Neural cell (in vitro differentiated cells): Measurements from ENCODE around the gene FLII. TPM values are rescaled to one million over a fixed set of nuclear protein-coding genes. Genes with fewer than 3 reads are reported as not detected.

ENCODE experiments used
- H2AFZ ChIP-seq: fragments of 200-600, 300-800 bp; sonication (generic), shearing (Covaris generic); 2 replicates; pipeline ENCODE4 v1.6.0; 2014; ENCODE audit warnings: low read depth, mild to moderate bottlenecking, antibody characterized with exemption, low read length, moderate library complexity
- H3F3A ChIP-seq: fragments of 200-600 bp; shearing (Covaris generic); 2 replicates; pipeline ENCODE4 v1.6.1; 2016; ENCODE audit warnings: mild to moderate bottlenecking, moderate library complexity, mixed read lengths, antibody characterized with exemption, low read length; ENCODE audit not compliant: insufficient read depth, poor library complexity, severe bottlenecking
- H3K27ac ChIP-seq: fragments of 200-600, 300-800 bp; sonication (generic), shearing (Covaris generic); 2 replicates; pipeline ENCODE4 v1.5.1; 2014; ENCODE audit warnings: mild to moderate bottlenecking, low read length, moderate library complexity
- H3K27me3 ChIP-seq: fragments of 300-800, 200-600 bp; sonication (generic), shearing (Covaris generic); 2 replicates; pipeline ENCODE4 v1.6.0; 2014; ENCODE audit warnings: mild to moderate bottlenecking, low read depth, low read length, moderate library complexity; ENCODE audit not compliant: insufficient read depth
- H3K36me3 ChIP-seq: fragments of 300-800, 200-600 bp; sonication (generic), shearing (Covaris generic); 2 replicates; pipeline ENCODE4 v1.5.1; 2014; ENCODE audit warnings: mild to moderate bottlenecking, antibody characterized with exemption, low read length, moderate library complexity; ENCODE audit not compliant: insufficient read depth
- H3K4me2 ChIP-seq: fragments of 300-800, 200-600 bp; sonication (generic), shearing (Covaris generic); 2 replicates; pipeline ENCODE4 v1.6.0; 2014; ENCODE audit warnings: mild to moderate bottlenecking, low read length
- H3K4me3 ChIP-seq: fragments of 300-800, 200-600 bp; sonication (generic), shearing (Covaris generic); 2 replicates; pipeline ENCODE4 v1.5.1; 2014; ENCODE audit warnings: mild to moderate bottlenecking, low read length, moderate library complexity
- H3K79me2 ChIP-seq: fragments of 200-600 bp; shearing (Covaris generic); replicated peaks from 2 replicates; pipeline ENCODE4 v1.6.0; 2014; ENCODE audit warnings: mild to moderate bottlenecking, low read length, moderate library complexity; ENCODE audit not compliant: insufficient read depth
- H3K9ac ChIP-seq: fragments of 300-800, 200-600 bp; sonication (generic), shearing (Covaris generic); 2 replicates; pipeline ENCODE4 v1.6.1; 2016; ENCODE audit warnings: mild to moderate bottlenecking, low read length, mixed read lengths
- H3K9me2 ChIP-seq: fragments of 200-600 bp; shearing (Covaris generic); 2 replicates; pipeline ENCODE4 v1.6.1; 2016; ENCODE audit warnings: mild to moderate bottlenecking, low read length, mixed read lengths; ENCODE audit not compliant: insufficient read depth
- H3K9me3 ChIP-seq: fragments of 200-600, 300-800 bp; sonication (generic), shearing (Covaris generic); 2 replicates; pipeline ENCODE4 v1.6.1; 2016; ENCODE audit warnings: mild to moderate bottlenecking, mixed run types, low read length, moderate library complexity, mixed read lengths
- H4K20me1 ChIP-seq: fragments of 200-600 bp; shearing (Covaris generic); 2 replicates; pipeline ENCODE4 v1.6.1; 2016; ENCODE audit warnings: mild to moderate bottlenecking, mixed run types; ENCODE audit not compliant: insufficient read depth
- EP300 ChIP-seq: fragments of 450-650 bp; conservative IDR thresholded peaks from 2 replicates; pipeline ENCODE4 v1.6.1; 2014; ENCODE audit warnings: antibody characterized with exemption, mild to moderate bottlenecking, moderate library complexity; ENCODE audit not compliant: poor library complexity, severe bottlenecking
- EZH2 ChIP-seq: fragments of 200-600, 300-800 bp; shearing (Covaris generic), sonication (generic); IDR thresholded peaks from 2 replicates; pipeline ENCODE4 v1.6.1; 2014; ENCODE audit warnings: antibody characterized with exemption, low read length, borderline replicate concordance, mild to moderate bottlenecking; ENCODE audit not compliant: insufficient read depth, poor library complexity, severe bottlenecking
- MXI1 ChIP-seq: fragments of 450-650 bp; conservative IDR thresholded peaks from 2 replicates; pipeline ENCODE4 v1.6.1; 2014; ENCODE audit warnings: antibody characterized with exemption, mild to moderate bottlenecking; ENCODE audit not compliant: poor library complexity, severe bottlenecking
- POLR2AphosphoS5 ChIP-seq: IDR thresholded peaks from 2 replicates; pipeline ENCODE4 v1.6.1; 2012
- RAD21 ChIP-seq: fragments of 450-650 bp; conservative IDR thresholded peaks from 2 replicates; pipeline ENCODE4 v1.6.1; 2014; ENCODE audit warnings: antibody characterized with exemption, mild to moderate bottlenecking, moderate library complexity
- SMC3 ChIP-seq: fragments of 450-650 bp; conservative IDR thresholded peaks from 2 replicates; pipeline ENCODE4 v1.6.1; 2014; ENCODE audit warnings: antibody characterized with exemption, mild to moderate bottlenecking, moderate library complexity; ENCODE audit not compliant: poor library complexity
- TAF1 ChIP-seq: IDR thresholded peaks from 2 replicates; pipeline ENCODE4 v1.6.1; 2012; ENCODE audit warnings: low read depth
- polyA plus RNA-seq: library from polyadenylated mRNA; depleted of rRNA; stranded (reverse); fragments of >200 nt; gene quantifications from 2 replicates; pipeline ENCODE4 v1.2.3, GENCODE V29; 2014
- TF ChIP-seq, protein P1 (sequence below): IDR thresholded peaks from 2 replicates; pipeline ENCODE4 v1.6.1; 2012; ENCODE audit warnings: borderline replicate concordance
- TF ChIP-seq, protein P2 (sequence below): fragments of 450-650 bp; IDR thresholded peaks from 2 replicates; pipeline ENCODE4 v1.5.1; 2014; ENCODE audit warnings: antibody characterized with exemption, mild to moderate bottlenecking, moderate library complexity; ENCODE audit not compliant: poor library complexity, severe bottlenecking

Gene FLII
- polyA plus RNA-seq, 1 donor from 2014 or later = 93.0 TPM

DNA sequence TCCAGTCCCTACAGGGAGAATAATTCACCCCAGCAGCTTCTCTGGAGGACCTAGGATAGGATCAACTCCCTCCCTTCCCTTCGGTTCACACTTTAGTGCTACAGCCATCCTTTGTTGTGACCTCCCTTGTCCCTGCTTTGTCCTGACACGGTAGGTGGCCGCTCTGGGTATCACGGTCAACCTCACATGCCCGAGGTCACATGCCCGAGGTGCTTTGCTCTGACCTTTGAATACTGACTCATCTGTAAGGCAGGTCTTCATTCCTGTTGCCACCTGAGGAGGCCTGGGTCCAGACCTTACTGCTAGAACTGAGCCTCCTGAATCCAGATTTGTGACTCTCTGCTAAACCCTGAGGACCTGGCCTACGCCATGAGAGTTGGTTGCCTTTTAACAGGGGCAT, 55.2 kb downstream of the FLII start:
- no peaks in the 10 kb centered on the region for H4K20me1 ChIP-seq
- TF ChIP-seq RAD21 (no peak), TAF1 (no peak), POLR2AphosphoS5 (no peak), SMC3 (no peak), EP300 (no peak), EZH2 (no peak), MXI1 (no peak)
- TF ChIP-seq, protein P1, sequence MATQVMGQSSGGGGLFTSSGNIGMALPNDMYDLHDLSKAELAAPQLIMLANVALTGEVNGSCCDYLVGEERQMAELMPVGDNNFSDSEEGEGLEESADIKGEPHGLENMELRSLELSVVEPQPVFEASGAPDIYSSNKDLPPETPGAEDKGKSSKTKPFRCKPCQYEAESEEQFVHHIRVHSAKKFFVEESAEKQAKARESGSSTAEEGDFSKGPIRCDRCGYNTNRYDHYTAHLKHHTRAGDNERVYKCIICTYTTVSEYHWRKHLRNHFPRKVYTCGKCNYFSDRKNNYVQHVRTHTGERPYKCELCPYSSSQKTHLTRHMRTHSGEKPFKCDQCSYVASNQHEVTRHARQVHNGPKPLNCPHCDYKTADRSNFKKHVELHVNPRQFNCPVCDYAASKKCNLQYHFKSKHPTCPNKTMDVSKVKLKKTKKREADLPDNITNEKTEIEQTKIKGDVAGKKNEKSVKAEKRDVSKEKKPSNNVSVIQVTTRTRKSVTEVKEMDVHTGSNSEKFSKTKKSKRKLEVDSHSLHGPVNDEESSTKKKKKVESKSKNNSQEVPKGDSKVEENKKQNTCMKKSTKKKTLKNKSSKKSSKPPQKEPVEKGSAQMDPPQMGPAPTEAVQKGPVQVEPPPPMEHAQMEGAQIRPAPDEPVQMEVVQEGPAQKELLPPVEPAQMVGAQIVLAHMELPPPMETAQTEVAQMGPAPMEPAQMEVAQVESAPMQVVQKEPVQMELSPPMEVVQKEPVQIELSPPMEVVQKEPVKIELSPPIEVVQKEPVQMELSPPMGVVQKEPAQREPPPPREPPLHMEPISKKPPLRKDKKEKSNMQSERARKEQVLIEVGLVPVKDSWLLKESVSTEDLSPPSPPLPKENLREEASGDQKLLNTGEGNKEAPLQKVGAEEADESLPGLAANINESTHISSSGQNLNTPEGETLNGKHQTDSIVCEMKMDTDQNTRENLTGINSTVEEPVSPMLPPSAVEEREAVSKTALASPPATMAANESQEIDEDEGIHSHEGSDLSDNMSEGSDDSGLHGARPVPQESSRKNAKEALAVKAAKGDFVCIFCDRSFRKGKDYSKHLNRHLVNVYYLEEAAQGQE = no peak
- TF ChIP-seq, protein P2, sequence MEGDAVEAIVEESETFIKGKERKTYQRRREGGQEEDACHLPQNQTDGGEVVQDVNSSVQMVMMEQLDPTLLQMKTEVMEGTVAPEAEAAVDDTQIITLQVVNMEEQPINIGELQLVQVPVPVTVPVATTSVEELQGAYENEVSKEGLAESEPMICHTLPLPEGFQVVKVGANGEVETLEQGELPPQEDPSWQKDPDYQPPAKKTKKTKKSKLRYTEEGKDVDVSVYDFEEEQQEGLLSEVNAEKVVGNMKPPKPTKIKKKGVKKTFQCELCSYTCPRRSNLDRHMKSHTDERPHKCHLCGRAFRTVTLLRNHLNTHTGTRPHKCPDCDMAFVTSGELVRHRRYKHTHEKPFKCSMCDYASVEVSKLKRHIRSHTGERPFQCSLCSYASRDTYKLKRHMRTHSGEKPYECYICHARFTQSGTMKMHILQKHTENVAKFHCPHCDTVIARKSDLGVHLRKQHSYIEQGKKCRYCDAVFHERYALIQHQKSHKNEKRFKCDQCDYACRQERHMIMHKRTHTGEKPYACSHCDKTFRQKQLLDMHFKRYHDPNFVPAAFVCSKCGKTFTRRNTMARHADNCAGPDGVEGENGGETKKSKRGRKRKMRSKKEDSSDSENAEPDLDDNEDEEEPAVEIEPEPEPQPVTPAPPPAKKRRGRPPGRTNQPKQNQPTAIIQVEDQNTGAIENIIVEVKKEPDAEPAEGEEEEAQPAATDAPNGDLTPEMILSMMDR = no peak
- peaks cover 14% of the 10 kb centered on the region for H3K79me2 ChIP-seq
- H3F3A ChIP-seq = no peaks in the 10 kb centered on the region
- H3K9me3 ChIP-seq = no peaks in the 10 kb centered on the region
- H3K9me2 ChIP-seq = no peaks in the 10 kb centered on the region
- no peak overlapping the region for H3K27ac ChIP-seq
- no peak overlapping the region for H3K4me2 ChIP-seq
- no peak overlapping the region for H2AFZ ChIP-seq
- no peak overlapping the region for H3K9ac ChIP-seq
- H3K27me3 ChIP-seq = no peaks in the 10 kb centered on the region
- no peaks in the 10 kb centered on the region for H3K36me3 ChIP-seq
- no peak overlapping the region for H3K4me3 ChIP-seq

DNA sequence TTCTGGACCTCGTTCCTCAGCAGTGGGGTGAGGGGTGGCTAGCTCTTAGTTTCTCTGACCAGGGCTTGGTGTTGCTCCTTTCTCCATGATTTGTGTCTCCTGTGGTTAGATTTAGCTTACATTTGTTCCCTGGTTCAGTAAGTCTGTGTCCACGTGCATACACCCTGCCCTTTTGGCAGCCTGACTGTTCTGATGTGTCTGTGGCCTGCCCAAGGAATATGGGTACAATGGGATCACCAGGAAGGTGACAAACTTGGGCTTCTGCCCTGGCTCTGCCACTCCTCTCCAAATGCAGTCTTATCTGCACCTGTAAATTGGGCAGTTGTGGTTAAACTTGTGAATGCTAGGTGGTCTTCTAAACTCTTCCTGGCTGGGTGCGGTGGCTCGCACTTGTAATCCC, 57.4 kb downstream of the FLII start:
- H2AFZ ChIP-seq = no peak overlapping the region
- no peak overlapping the region for H3K4me3 ChIP-seq
- no peaks in the 10 kb centered on the region for H3K9me2 ChIP-seq
- H4K20me1 ChIP-seq = no peaks in the 10 kb centered on the region
- H3K79me2 ChIP-seq = peaks cover 32% of the 10 kb centered on the region
- TF ChIP-seq TAF1 (no peak), MXI1 (no peak), EZH2 (no peak), SMC3 (no peak), RAD21 (no peak), EP300 (no peak)
- TF ChIP-seq, protein P1 = no peak
- TF ChIP-seq, protein P2 = no peak
- no peak overlapping the region for H3K27ac ChIP-seq
- no peaks in the 10 kb centered on the region for H3K9me3 ChIP-seq
- H3K9ac ChIP-seq = no peak overlapping the region
- no peaks in the 10 kb centered on the region for H3K36me3 ChIP-seq
- H3K4me2 ChIP-seq = no peak overlapping the region
- no peaks in the 10 kb centered on the region for H3K27me3 ChIP-seq
- no peaks in the 10 kb centered on the region for H3F3A ChIP-seq
